ENCODE results near the gene KDM5B.

Gene KDM5B

DNA sequence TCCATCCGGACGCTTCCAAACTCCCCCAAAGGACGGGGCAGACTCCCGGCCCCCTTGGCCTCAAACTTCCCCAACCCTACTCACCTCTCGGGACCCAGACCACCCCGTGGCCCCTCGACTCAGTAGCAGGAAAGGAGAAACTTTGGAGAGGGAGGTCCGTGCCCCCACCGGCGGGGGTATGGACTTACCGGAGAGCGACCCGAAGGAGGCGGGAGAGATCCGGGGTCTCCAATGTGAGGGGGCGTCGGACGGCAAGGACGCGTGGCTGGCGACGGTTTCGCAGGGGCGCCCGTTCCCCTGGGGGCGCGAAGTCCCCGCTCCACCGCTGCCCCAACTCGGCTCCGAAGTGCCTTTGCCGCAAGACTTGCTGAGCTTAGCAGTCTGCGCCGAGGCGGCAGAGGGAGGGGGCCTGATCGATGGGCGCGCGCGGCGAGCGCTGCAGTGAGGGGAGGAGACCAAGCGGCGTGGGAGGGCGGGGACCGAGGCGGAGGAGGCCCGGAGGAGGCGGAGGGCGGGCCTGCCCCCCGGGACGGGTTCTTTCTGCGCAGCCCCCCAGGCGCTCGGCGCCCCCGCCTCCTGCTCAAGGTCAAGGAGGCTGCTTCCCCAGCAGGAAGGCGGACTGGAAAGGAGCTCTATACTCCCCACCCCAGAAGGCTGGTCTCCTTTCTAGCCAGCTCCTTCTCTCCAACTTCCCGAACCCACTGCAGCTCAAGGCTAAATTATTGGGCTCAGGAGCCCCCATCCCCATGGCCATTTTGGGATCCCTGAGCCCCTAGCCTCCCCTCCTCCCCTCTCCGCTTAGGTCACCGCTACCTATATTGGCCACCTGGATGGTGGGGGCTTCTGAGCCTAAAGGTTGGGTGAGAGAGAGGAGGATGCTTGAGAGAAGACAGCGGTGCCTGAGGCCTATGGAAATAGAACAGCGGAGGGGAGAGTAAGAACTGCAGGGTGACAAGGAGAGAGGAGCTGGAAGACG, 97.9 kb downstream of the KDM5B start, which contains the start of gene SYT2:
Gene SYT2, minus strand, starts transcription at position 385 of the 976 bp plus-strand sequence. CDS start 104,682 bp downstream, outside the sequence.
- DNase-seq, result peak; percentile 41

DNA sequence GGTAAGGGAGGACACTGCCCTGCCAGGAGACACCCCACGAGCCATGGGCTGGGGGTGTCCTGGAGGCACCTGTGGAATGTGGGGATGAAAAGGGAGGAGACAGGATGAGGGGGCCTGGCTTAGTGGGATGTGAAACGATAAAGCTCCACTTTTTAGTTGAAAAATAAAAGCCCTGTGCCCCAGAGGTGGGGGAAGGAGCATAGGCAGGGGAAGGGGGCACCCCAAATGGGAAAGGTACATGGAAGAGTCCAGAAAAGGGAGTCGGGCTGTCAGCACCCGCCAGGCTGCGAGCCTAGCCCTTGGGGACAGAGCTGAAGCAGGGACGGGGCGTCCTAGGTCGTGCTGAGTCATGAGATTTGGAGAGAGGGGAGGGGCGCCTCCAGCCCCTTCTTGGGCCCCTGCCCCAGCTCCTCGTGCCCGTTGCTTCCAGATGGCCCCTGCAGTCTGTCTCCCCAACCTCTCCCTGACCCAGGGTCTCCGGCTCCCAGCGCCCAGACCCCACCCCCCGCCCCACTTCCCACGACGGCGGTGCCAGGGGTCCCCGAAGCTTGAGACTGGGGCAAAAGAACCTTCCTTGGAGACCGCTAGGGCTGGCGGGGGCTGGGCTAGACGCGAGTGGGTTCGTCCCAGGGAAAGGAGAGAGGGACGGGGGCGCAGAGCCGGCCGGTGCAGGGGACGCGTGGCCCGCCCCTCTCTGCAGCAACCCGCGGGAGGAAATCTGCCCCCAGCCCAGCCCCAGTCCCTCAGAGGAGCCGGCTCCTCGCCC, 98.8 kb downstream of the KDM5B start:
- DNase-seq, result no peak

DNA sequence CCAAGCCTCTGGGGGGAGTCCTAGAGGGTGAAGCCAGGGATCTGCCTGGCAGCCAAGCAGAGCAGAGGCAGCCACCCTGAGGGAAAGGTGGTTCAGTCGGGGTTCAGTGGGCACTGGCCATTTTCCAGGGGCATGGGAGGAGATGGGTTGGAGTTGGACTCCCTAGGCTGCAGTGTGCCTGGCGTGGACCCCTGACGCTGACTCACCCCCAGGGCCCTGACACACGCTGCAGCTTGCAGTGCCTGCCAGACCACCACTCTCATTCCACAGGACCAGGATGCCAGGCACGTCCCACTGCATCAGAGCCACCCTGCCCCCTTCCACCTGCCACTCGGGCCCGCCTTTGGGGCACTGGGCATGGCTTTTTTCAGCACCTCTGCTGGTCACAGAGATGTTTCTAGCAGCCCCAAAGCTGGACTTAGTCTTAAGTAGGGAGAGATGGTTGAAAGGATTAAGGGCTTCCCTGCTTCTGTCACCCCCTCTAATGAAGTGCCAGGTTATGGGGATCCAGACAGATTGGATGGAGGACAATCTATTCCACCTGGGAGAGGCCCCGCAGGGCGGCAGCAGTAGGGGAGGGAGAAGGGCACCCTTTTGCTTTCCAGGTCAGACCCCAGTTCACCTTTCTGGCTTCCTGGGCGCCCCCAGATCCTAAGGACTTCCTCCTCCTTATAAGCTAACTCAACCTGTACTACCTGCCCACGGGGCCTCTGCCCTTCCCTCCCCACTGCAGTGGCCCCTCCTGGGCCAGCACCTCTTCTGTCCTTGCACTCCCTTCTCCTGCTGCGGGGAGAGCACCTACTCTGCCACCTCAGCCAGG, 99.6 kb downstream of the KDM5B start:
- no peak for DNase-seq

DNA sequence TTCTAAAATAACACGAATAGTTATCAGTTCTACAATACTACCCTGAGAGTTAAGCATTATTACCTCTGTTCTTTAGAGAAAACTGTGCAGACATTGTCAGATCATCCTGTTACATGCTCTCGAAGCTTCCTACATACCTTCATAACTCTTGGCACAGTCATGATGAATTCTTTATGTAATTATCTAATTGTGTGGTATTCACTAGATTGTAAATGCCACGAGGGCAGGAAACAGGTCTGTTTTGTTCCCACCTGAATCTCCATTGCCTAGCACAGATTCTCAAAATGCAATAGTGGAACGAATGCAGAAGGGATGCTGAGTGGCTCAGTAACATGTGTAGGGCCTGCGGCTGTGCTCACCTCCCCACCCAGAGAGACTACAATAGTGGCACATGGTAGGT, 101.4 kb downstream of the KDM5B start:
- no peak for DNase-seq

DNA sequence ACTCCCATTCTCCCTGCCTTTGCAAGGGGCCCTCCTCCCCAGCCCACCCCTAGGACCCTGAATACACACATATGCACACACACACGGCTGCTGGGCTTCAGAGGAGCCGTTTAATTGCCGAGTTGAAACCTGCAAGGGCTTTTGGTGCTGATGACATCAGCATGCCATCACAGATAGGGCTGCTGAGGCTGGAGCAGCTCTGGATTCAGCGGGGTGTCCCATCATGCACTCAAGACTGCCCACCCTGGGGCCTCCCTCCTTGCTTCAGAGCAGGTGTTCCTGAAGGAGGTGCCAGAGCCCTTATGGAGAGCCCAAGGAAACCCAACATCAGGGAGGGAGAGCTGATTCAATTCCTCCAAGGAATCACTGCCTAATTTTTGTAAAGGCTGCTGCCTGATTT, 103.6 kb downstream of the KDM5B start:
- DNase-seq, result no peak

DNA sequence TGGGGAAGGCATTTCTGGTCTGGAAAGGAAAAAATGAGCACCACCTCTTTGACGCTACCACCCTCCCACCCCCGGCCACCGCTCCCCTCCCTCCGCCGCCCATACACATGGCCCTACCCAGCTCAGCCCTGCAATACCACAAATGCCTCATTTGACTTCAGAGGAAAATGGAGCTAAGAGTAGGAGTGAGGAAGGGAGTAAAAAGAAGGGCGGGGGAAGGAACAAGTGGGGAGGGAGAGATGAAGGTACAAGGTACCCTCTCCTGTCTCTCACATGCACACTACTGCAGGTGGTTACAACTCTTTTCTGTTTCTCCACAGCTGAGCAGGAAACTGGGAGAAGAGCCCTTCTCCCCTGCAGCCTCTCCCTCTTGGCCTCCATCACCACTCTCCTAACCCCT, 105.0 kb downstream of the KDM5B start:
- no peak for DNase-seq

DNA sequence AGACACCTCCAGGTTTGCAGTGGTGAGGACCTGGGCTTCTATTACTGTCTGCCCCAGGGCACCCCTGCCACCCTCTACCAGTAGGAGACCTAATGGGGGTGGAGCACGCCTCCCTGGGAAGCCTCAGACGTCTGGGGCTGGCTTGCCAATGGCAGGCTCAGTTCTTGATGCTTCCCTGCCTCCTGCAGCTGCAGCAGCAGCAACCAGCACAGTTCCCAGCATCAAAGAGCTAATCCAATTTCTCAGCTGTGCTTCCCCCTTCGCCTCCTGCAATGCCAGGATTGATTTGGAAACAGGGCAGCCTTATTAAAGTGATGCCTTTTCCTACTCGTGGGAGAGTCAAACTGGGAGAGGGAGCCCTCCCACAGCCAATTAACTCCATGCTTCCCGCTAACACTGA, 106.1 kb downstream of the KDM5B start:
- DNase-seq, result no peak

DNA sequence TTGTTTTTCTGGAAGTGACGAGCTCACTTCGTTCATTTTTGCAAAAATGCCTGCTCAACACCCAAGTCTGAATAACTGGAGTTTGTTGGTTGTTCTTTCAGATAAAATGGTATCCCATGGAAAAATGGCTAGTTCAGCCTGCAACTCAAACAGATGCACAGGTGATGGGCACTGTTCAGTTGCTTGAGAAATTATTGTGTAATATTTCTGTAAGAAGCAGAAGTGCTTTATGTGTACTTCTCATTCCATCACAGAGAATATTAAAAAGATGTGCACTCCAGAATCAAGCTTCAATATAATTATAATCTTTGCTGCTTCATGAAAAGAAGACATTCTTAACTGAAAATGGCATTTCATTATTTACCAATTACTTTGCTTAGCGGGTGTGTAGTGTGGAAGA, 107.0 kb downstream of the KDM5B start:
- no peak for DNase-seq

DNA sequence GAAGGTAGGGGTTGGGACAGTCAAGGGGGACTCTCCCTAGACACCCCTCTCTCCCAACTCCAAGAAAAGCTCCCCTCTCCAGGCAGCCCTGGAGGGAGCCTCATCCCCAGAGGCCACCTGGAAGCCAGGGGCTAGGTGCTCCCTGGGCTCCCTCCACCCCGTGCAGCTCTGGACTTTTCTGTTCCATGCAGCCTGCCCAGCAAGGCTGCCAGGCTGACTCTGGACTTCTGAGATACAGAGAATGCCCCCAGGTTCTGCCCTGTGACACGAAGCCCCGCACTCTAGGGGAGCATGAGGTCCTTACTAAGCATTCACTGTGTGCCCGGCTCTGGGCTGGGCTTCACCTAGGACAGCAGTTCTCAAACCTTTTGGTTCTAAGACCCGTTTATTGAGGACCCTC, 108.2 kb downstream of the KDM5B start:
- no peak for DNase-seq

DNA sequence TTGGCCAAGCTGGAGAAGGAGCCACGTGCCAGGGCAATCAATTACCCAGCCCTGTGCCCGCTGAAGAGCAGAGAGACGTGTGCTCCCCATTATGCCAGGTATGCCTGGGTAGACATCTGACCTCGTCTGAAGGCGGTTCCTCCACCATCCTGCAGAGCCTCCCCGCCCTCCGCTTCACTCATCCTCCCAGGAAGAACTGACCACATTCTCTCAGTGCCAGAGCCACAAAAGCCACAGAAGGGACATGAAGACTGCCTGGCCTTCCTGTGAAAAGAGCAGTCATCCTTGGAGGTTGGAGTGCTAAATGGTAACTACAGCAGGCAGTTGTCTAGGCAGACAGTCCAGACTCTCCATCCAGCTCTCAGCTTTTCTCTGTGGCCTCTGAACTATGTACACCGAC, 109.9 kb downstream of the KDM5B start:
- DNase-seq, result no peak

DNA sequence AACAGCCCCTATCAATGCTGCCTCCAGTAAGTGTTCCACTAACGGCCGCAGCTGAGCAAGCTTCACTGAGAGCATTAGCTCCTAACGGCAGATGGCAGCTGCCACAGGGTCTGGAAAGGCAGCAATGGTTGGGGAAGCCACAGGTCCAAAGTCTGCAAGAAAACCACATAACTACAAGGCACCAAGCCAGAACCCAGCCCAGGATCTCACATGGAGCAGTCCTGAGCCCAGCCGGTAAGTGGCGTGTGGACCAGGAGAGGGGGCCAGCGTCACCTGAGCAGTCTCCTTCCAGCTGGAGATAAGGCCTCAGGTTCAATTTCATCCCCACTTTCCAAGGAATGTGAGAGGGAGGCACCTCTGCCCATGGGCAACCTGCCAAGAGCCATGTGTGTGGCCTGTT, 111.2 kb downstream of the KDM5B start:
- no peak for DNase-seq

DNA sequence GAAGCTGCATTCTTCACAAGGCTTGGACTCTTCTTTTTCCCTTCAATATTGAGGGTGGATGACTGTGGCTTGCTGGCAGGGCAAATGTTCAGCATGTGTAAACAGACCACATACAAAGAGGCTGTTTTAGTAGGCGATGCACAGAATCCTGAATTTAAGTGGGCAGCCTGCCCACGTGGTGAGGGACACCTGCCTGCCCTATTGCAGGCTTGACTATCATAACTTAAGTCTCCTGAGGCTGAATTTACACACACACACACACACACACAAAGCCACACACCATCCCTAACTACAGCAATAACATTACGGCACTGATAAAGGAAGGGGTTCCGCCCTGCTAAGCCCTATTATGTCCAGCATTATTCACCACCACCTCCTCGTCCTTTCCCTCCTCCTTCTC, 113.9 kb downstream of the KDM5B start:
- no peak for DNase-seq

DNA sequence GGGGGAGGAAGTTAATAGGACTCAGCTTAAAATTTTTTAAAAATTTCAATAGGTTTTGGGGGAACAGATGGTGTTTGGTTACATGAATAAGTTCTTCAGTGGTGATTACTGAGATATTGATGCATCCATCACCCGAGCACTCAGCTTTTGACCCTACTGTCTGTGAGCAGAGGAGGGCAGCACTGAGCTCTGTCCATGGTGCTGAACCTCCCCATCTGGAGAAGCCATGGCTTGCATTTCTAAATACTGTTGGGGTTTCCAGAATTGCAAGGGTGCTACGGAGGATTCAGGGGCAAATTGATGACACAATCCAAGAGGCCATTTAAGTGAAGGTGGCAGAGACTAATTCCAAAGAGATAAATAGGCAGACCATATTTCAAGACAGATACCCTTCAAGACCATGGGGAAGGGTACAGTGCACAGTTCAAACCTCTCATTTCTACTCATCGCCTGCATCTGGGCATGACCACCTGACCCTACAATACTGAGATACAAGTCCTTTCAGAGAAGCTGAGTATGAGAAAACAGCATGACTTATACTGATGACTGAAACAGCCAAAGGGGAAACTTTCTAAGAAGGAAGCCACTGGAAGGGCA, 115.2 kb downstream of the KDM5B start:
- DNase-seq, result peak; percentile 72

DNA sequence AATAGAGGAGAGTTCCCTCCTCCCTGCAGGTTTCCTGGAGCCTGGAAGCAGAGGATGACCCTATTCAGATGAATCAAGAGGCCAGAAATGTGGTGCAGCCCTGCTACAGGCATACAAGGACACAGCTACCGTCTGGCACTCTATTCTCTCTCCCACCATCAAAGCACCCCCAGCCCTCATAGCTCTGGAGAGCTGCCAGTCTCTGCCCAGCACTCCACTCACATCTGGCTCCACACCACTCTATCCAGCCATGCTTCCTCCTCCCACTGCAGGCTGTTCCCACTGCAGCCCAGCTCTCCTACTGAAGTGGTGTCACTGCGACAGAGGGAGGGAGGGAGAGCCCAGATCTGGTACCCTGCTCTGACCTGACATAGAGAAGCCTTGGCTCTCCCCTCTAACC, 116.4 kb downstream of the KDM5B start:
- DNase-seq, result no peak

DNA sequence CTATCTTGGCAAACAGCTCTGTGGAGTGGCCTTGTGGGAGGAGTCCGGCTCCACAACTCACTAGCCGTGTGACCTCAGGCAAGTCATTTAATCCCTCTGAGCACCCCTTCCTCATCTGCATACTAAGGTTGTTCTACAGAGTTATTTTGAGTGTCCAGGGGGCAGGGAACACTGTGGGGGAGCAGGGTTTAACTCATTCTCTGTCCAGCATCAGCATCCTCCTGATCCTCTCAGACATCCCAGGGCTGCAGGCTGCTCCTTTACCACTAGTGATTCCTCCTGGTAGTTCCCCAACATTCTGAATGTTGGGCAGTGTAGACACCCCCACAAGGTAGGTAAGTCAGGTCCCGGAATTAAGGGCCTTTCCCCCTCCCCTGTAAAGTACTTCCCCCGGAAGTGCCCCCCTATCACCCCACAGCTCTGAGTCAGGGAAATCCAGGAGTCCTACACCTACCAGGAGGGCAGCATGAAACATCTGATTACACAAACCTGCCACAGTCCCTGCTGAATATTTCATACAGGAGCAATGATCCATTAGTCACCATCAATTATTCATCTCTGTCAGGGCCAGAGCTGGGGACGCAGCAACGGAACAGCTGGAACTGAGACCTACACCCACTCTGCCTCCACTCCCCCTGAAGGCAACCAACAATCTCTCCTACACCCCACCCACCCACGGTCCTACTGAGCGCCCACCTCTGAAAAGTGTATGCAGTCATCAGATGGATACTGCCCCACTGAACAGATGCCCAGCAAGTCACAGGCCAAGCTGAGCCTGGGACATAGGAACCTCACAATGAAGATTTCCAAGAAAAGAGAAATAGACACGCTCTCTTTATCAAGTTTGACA, 118.5 kb downstream of the KDM5B start:
- no peak for DNase-seq

DNA sequence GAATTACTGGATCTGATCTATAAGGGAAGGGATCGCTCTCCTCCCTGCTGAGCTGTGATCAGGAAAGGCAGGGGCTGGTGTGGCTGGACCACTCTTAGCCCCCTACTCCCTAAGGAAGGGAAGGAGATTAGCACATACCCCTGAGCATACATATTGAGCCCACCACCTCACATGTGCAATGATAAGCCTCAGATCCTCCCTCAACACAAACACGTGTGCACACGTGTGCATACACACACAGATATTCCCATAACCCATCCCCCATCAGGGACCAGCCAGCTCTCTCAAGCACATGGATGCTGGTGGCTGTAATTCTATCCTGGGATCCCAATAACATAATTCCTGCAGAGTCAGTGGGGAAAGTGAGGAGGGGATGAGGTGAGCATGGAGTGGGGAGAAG, 119.1 kb downstream of the KDM5B start:
- DNase-seq, result no peak

DNA sequence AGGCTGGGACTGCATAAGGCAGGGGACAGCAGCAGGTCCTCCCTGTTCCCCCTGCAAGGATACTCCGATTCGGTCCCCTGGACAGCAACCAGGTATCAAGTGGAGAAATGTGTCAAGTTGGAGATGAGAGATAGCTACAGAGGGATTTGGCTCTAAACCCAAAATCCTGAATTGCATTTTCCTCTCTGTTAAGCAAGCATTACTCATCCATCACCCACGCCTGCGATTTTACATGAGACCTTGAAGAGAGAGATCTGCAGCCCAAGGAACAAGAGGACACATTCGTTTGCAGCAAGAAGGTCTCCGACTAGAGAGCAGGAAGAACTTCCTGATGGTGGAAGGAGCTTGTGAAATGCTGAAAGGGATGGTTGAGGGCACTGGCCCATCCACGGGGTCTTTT, 119.8 kb downstream of the KDM5B start:
- DNase-seq, result no peak

DNA sequence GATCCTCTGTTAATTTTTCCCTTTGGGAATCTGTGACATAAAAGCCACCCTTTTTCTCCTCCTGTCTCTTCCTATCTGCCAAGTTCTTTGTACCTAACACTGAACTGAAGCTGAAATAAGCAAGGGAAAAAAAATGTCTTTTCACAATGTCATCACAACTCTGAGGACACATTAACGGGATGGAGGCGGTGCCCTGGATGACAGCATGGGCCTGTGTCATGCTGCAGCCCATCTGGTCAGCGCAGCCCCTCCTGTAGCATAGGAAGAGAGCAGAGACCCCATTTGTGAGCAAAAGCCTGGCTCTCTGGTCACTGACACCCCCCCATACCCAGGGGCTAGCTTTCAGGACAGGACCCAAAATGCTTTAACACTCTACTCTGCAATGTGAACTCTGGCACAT, 120.4 kb downstream of the KDM5B start:
- DNase-seq, result no peak

DNA sequence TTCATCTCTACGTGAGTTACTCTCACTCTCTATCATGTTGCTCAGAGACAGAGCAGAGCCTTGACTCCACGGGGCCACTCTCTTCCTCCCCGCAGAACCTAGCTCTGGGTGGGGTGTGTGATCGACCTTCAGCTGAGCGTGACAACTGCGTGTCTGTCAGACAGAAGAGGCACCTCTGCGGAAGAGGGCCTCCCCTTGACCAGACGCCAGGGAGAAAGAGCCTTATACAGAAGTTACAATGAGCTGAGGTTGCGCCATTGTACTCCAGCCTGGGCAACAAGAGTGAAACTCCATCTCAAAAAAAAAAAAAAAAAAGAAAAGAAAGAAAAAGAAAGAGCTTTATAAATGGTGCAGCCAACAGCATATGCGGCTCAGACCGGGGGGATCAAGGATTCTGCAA, 120.9 kb downstream of the KDM5B start:
- no peak for DNase-seq

DNA sequence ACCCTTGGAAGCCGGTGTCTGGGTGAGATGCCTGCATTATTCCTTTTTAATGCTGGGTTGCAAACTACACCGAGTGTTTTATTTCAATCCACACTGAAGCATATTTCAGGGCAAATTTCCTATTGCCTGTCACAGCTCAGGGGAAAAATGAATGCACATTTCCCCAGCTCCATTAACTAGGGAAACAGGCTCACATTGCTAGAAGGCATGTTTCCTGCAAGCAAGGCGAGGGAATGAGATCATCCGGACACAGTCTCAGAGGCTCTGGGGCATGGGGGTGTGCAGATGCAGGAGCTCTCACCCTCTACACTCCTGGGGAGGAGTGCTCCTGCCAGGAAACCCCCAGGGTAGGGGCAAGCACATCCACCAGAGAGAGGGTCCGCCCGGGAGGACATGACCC, 122.6 kb downstream of the KDM5B start:
- no peak for DNase-seq

DNA sequence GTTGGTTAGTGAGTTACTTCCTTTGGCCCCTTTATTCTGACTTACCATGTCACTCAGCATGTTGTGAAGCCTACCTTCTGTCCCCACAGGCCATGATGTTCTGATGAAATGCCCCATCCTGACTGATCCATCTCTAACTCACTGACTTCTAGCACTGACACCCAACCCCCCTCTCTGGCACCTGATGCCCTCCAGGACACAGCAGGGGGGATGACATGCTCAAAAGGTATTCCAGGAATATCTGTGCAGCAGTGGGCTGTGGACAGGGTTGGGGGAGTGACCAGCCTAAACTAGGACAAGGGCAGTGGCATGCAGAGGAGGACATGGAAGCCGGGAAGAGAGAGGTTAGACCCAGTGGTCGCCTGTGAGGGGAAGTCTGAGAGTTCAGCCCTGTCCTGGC, 123.5 kb downstream of the KDM5B start:
- no peak for DNase-seq

DNA sequence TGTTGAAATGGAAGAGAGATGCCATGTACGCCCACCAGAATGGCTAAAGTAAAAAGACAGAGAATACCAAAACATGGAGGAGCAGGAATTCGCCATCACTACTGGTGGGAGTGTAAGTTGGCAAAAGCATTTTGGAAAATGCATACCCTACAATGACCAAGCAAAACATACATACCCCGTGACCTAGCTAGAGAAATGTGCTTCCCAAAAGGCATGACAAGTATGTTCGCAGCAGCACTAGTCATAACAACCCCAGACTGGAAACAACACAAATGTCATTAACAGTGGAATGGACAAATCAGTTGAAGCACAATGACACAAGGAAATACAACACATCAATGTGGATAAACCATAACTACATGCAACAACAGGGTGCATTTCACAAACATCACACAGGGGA, 125.2 kb downstream of the KDM5B start:
- DNase-seq, result no peak
